ENCODE data around the gene VPS29. TPM values are rescaled to one million over a fixed set of nuclear protein-coding genes. Genes with fewer than 3 reads are reported as not detected.
A peak's percentile ranks its signal among the peaks of the same experiment; 100 is the strongest.

Gene VPS29
- total and polyA plus RNA-seq, 7 donors = 70.4 to 216 (median 136) TPM

- no peaks in the 10 kb centered on the region for H3K27me3 ChIP-seq (ENCODE audit: insufficient read depth in 3 of 3, low read length in 2 of 3)
- peak; percentile 73 to 81 (median 80) for ATAC-seq
- WGBS, 3 donors = 15 to 27% (median 17%) methylated on average over 7 of the region's 7 CpGs
- TF ChIP-seq CTCF (IDR thresholded peaks at IDR 0.05) = no peak
- H3K4me3 ChIP-seq = peak overlapping the region; percentile 27
- H3K9me3 ChIP-seq = no peaks in the 10 kb centered on the region
- peak overlapping the region; percentile 86 for H3K27ac ChIP-seq
- peak; percentile 90 to 95 for DNase-seq
- peaks cover 0 to 30% of the 10 kb centered on the region in 2 donors for H3K36me3 ChIP-seq (ENCODE audit: insufficient read depth in 1 of 2, low read depth in 1 of 2)
- intact Hi-C loops (cut with DNase I) = no loop called here
- H3K4me1 ChIP-seq = peaks cover 72% of the 10 kb centered on the region
Observed at GRCh38 chr12:110543252-110543959, 41.5 kb upstream of the VPS29 start.

GRCh38 chr12:110540048-110540447 is 38.1 kb upstream of the VPS29 start:
- Histone ChIP-seq H3K27me3 (ENCODE audit: insufficient read depth in 3 of 3, low read length in 2 of 3) (no peaks in the 10 kb centered on the region), H3K4me1 (peaks cover 81% of the 10 kb centered on the region), H3K4me3 (peak overlapping the region; percentile 23), H3K36me3 (ENCODE audit: insufficient read depth in 1 of 2, low read depth in 1 of 2) (peaks cover 10 to 47% of the 10 kb centered on the region in 2 donors), H3K9me3 (no peaks in the 10 kb centered on the region), H3K27ac (peak overlapping the region; percentile 86)
- ATAC-seq (no peak), DNase-seq (no peak)
- 55 to 75% (median 73%) methylated on average over 8 of the region's 8 CpGs for whole genome bisulfite sequencing, 3 donors
- no peak for TF ChIP-seq CTCF (IDR thresholded peaks at IDR 0.05)
- intact Hi-C loops (cut with DNase I) = no loop called here

- H3K4me3 ChIP-seq = peak overlapping the region; percentile 23
- peaks cover 83% of the 10 kb centered on the region for H3K4me1 ChIP-seq
- WGBS, 3 donors = 60 to 77% (median 64%) methylated on average over 5 of the region's 5 CpGs
- peaks cover 10 to 47% of the 10 kb centered on the region in 2 donors for H3K36me3 ChIP-seq (ENCODE audit: insufficient read depth in 1 of 2, low read depth in 1 of 2)
- peak in 3 of 4 donors; percentile 29 to 55 (median 52) for ATAC-seq
- peak in 1 of 2 donors; percentile 58 for DNase-seq
- H3K27ac ChIP-seq = peak overlapping the region; percentile 86
- no peaks in the 10 kb centered on the region for H3K27me3 ChIP-seq (ENCODE audit: insufficient read depth in 3 of 3, low read length in 2 of 3)
- intact Hi-C loops (cut with DNase I) = loop anchor here in 1 of 2 donors (5.0 kb wide), 1 partner anchor 48 kb away; no protein-coding TSS in a partner anchor
- TF ChIP-seq CTCF (IDR thresholded peaks at IDR 0.05) = no peak
- no peaks in the 10 kb centered on the region for H3K9me3 ChIP-seq
Observed at GRCh38 chr12:110538869-110539622, 37.1 kb upstream of the VPS29 start.

- peaks cover 81% of the 10 kb centered on the region for H3K4me1 ChIP-seq
- H3K27ac ChIP-seq = peak overlapping the region; percentile 86
- no peak for TF ChIP-seq CTCF (IDR thresholded peaks at IDR 0.05)
- ATAC-seq (peak; percentile 85 to 88 (median 86)), DNase-seq (peak; percentile 68 to 93)
- WGBS, 3 donors = 31 to 38% (median 32%) methylated on average over 9 of the region's 9 CpGs
- peaks cover 10 to 58% of the 10 kb centered on the region in 2 donors for H3K36me3 ChIP-seq (ENCODE audit: insufficient read depth in 1 of 2, low read depth in 1 of 2)
- no peaks in the 10 kb centered on the region for H3K9me3 ChIP-seq
- H3K27me3 ChIP-seq (ENCODE audit: insufficient read depth in 3 of 3, low read length in 2 of 3) = no peaks in the 10 kb centered on the region
- intact Hi-C loops (cut with DNase I) = loop anchor here (2.0 to 5.0 kb wide), 2 partner anchors 47 to 49 kb away; no protein-coding TSS in a partner anchor
- H3K4me3 ChIP-seq = peak overlapping the region; percentile 33
Observed at GRCh38 chr12:110537605-110538409, 35.9 kb upstream of the VPS29 start.

All from psoas muscle (tissue), 8 donors.